Endothelial cell of umbilical vein (primary cell): ENCODE measurements around the gene GRK5. TPM values are rescaled to one million over a fixed set of nuclear protein-coding genes. Genes with fewer than 3 reads are reported as not detected.

Experiments used
- BruUV-seq: library from RNA; stranded (reverse); fragments of 400-500 nt; replicated peaks from 2 replicates; lab custom pipeline; 2021; lab: Mats Ljungman, UMichigan
- CTCF ChIA-PET: fragments of 300-600, 350-600 bp; sonication (Branson Sonifier 250); formaldehyde crosslinking; loops from one replicate; lab custom pipeline; 2021; ENCODE audit warnings: antibody characterized with exemption, inconsistent platforms; lab: Charles Lee
- POLR2A ChIA-PET: fragments of 300-600, 350-600 bp; sonication (Branson Sonifier 250); formaldehyde crosslinking; loops from one replicate; lab custom pipeline; 2021; ENCODE audit warnings: antibody characterized with exemption, inconsistent platforms; lab: Charles Lee
- DNase-seq: peaks from one replicate; pipeline ENCODE4 v3.0.0-alpha.2; 2011; ENCODE audit warnings: low read depth, low spot score
- FAIRE-seq: peaks from 2 replicates; lab custom pipeline; 2011; peaks lifted over from hg19 to GRCh38; lab: Jason Lieb, UNC
- H2AFZ ChIP-seq: 2 replicates; pipeline ENCODE4 v1.6.0; 2012; ENCODE audit warnings: low read depth, low read length, control low read depth, inconsistent platforms
- H3K27ac ChIP-seq: 2 replicates; pipeline ENCODE4 v1.5.1; 2011; ENCODE audit warnings: low read depth, mild to moderate bottlenecking, control low read depth, low read length, moderate library complexity; ENCODE audit not compliant: insufficient read depth
- H3K27me3 ChIP-seq, 2 experiments: 2 replicates each; pipeline versions ENCODE4 v1.6.0 to v1.6.1; 2011; ENCODE audit warnings: low read length in 2 of 2, mixed read lengths in 1 of 2; ENCODE audit not compliant: control insufficient read depth in 2 of 2, insufficient read depth in 2 of 2
- H3K36me3 ChIP-seq, 2 experiments: 2 replicates in 1 of 2; 3 replicates in 1 of 2; pipeline ENCODE4 v1.5.1; 2011; ENCODE audit warnings: low read length in 2 of 2, mild to moderate bottlenecking in 1 of 2, moderate library complexity in 1 of 2; ENCODE audit not compliant: control insufficient read depth in 2 of 2, insufficient read depth in 2 of 2; ENCODE audit errors: extremely low read depth in 1 of 2
- H3K4me1 ChIP-seq: 3 replicates; pipeline ENCODE4 v1.5.1; 2011; ENCODE audit warnings: mild to moderate bottlenecking, low read length; ENCODE audit not compliant: control insufficient read depth, insufficient read depth; ENCODE audit errors: extremely low read depth
- H3K4me2 ChIP-seq: 2 replicates; pipeline ENCODE4 v1.6.1; 2011; ENCODE audit warnings: low read length, control low read depth, mixed read lengths; ENCODE audit not compliant: insufficient read depth
- H3K4me3 ChIP-seq, 3 experiments: fragments of 200-600 bp in 1 of 3; sonication (generic), shearing (Covaris generic) in 1 of 3; replicated peaks in 1 of 3; 2 replicates each; pipeline ENCODE4 v1.5.1; 2011 to 2016; ENCODE audit warnings: control low read depth in 3 of 3, low read length in 3 of 3, mild to moderate bottlenecking in 2 of 3, inconsistent platforms in 1 of 3, low read depth in 1 of 3, moderate library complexity in 1 of 3; ENCODE audit not compliant: insufficient read depth in 1 of 3
- H3K79me2 ChIP-seq: 2 replicates; pipeline ENCODE4 v1.6.0; 2012; ENCODE audit warnings: low read length, inconsistent platforms; ENCODE audit not compliant: control insufficient read depth, insufficient read depth
- H3K9ac ChIP-seq: replicated peaks from 2 replicates; pipeline ENCODE3; 2011; ENCODE audit warnings: low read length, control low read depth; ENCODE audit not compliant: insufficient read depth; ENCODE audit errors: extremely low read depth
- H3K9me1 ChIP-seq: replicated peaks from 3 replicates; pipeline ENCODE4 v1.6.0; 2011; ENCODE audit warnings: mild to moderate bottlenecking, low read length; ENCODE audit not compliant: control insufficient read depth, insufficient read depth; ENCODE audit errors: extremely low read depth
- H3K9me3 ChIP-seq: replicated peaks from 2 replicates; pipeline ENCODE4 v1.5.1; 2012; ENCODE audit warnings: low read length, inconsistent platforms; ENCODE audit not compliant: control insufficient read depth, insufficient read depth
- H4K20me1 ChIP-seq: replicated peaks from 2 replicates; pipeline ENCODE3; 2011; ENCODE audit warnings: mild to moderate bottlenecking, low read length; ENCODE audit not compliant: control insufficient read depth, insufficient read depth; ENCODE audit errors: extremely low read depth
- EZH2 ChIP-seq: IDR thresholded peaks from 2 replicates; pipeline ENCODE4 v1.6.1; 2012; ENCODE audit warnings: borderline replicate concordance, low read depth, mild to moderate bottlenecking, moderate library complexity, low read length, inconsistent platforms; ENCODE audit not compliant: severe bottlenecking
- FOS ChIP-seq: IDR thresholded peaks from 2 replicates; pipeline ENCODE4 v1.6.1; 2011; ENCODE audit warnings: mild to moderate bottlenecking, low read length, moderate library complexity, borderline replicate concordance; ENCODE audit not compliant: insufficient read depth
- GATA2 ChIP-seq: IDR thresholded peaks from 2 replicates; pipeline ENCODE4 v1.7.0; 2011; ENCODE audit warnings: low read depth, mild to moderate bottlenecking, moderate library complexity, mixed read lengths, low read length; ENCODE audit not compliant: insufficient read length, insufficient read depth
- JUN ChIP-seq: IDR thresholded peaks from 2 replicates; pipeline ENCODE4 v1.6.1; 2011; ENCODE audit warnings: borderline replicate concordance, low read depth; ENCODE audit not compliant: insufficient read length, insufficient read depth
- MYC ChIP-seq: IDR thresholded peaks from one replicate; pipeline ENCODE4 v1.6.1; 2011; ENCODE audit warnings: mild to moderate bottlenecking, low read depth, low read length
- POLR2A ChIP-seq: IDR thresholded peaks from 2 replicates; pipeline ENCODE4 v1.6.1; 2012; ENCODE audit warnings: low read depth, mild to moderate bottlenecking, control low read depth, low read length
- POLR2AphosphoS5 ChIP-seq: IDR thresholded peaks from 2 replicates; pipeline ENCODE4 v1.6.1; 2012; ENCODE audit warnings: low read depth, mild to moderate bottlenecking, control low read depth, low read length, moderate library complexity; ENCODE audit not compliant: insufficient read depth
- dilution Hi-C: fragments of 300-500 bp; cut with MboI; formaldehyde crosslinking; loops from one replicate; pipeline ENCODE4 v1.15.0; 2019; ENCODE audit warnings: low sequenced_read_pairs; ENCODE audit not compliant: extremely low pct_ligation_motif_present
- intact Hi-C: fragments of 100-400 bp; cut with micrococcal nuclease; formaldehyde crosslinking; loops from one replicate; pipeline ENCODE4 v1.10.0; 2022
- polyA plus RNA-seq, 4 experiments: library from polyadenylated mRNA; depleted of rRNA in 3 of 4; stranded (reverse) in 3 of 4; unstranded in 1 of 4; fragments of >200 nt; gene quantifications; 2 replicates each; pipeline versions ENCODE4 v1.2.1 to v1.2.3, GENCODE V29; 2011 to 2012; ENCODE audit warnings: missing spikeins in 1 of 4
- total RNA-seq: library from RNA; stranded (reverse); gene quantifications from 2 replicates; pipeline ENCODE4 v1.2.3, GENCODE V29; 2021
- TF ChIP-seq, protein P1 (sequence below): IDR thresholded peaks from 2 replicates; pipeline ENCODE4 v1.6.1; 2011; ENCODE audit not compliant: insufficient read depth, insufficient read length
- TF ChIP-seq, protein P2 (sequence below), 2 donors: IDR thresholded peaks; 1 replicate in 1 of 2; 2 replicates in 1 of 2; pipeline ENCODE4 v1.5.1; 2011; ENCODE audit warnings: low read length in 2 of 2, mild to moderate bottlenecking in 2 of 2, moderate library complexity in 2 of 2, control low read depth in 1 of 2, inconsistent platforms in 1 of 2, low read depth in 1 of 2; ENCODE audit not compliant: insufficient read depth in 1 of 2; ENCODE audit errors: extremely low read depth in 1 of 2

Gene GRK5
- total and polyA plus RNA-seq, 2 donors (not counting 3 experiments of a cell fraction or from before 2014, with no cell fraction given), result 13.1 to 29.5 TPM

DNA sequence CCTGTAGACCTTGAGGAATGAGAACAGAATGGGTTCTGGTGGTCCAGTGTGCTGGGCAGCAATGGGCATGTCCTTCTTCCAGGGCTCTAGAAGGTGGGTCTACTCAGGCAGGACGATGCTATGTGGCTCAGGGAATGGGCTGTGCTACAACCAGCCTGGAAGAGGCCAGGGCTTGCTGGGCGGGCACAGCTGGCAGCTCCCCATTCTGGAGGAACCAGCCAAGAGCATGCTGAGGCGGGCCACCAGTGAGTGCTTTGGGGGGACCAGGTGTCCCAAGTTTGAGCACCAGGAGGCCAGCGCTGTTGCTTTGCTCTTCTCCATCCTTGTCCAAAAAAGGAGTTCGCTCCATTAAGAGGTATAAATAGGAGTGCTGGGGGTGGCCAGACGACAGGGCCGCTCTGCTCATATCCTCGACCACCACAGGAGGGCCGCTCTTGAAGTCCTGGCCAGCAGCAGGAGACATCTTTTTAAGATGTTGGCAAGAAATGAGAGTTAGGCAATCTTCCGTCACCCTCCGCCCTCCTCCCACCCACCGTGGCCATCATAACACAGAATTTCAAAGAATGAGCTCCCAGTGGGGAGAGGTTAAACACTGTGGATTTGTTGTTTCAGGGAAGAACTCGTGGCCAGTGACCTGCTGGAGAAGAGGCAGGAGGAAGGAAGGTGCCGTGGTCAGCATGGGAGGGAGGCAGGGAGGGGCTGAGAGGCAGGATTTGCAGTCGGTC, 141.3 kb downstream of the GRK5 start:
- Histone ChIP-seq H3K4me1 (no peaks in the 10 kb centered on the region), H3K79me2 (no peaks in the 10 kb centered on the region), H3K9me1 (no peaks in the 10 kb centered on the region), H3K9me3 (no peaks in the 10 kb centered on the region), H3K27me3 (no peaks in the 10 kb centered on the region), H3K27ac (no peak overlapping the region), H4K20me1 (no peaks in the 10 kb centered on the region), H2AFZ (no peak overlapping the region), H3K4me2 (no peak overlapping the region), H3K4me3 (no peak overlapping the region), H3K36me3 (no peaks in the 10 kb centered on the region), H3K9ac (no peak overlapping the region)
- BruUV-seq, result no TSS peak
- TF ChIP-seq GATA2 (no peak), MYC (no peak), POLR2A (no peak), FOS (no peak), POLR2AphosphoS5 (no peak), JUN (no peak), EZH2 (no peak)
- TF ChIP-seq, protein P1, sequence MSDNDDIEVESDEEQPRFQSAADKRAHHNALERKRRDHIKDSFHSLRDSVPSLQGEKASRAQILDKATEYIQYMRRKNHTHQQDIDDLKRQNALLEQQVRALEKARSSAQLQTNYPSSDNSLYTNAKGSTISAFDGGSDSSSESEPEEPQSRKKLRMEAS, result no peak
- TF ChIP-seq, protein P2, sequence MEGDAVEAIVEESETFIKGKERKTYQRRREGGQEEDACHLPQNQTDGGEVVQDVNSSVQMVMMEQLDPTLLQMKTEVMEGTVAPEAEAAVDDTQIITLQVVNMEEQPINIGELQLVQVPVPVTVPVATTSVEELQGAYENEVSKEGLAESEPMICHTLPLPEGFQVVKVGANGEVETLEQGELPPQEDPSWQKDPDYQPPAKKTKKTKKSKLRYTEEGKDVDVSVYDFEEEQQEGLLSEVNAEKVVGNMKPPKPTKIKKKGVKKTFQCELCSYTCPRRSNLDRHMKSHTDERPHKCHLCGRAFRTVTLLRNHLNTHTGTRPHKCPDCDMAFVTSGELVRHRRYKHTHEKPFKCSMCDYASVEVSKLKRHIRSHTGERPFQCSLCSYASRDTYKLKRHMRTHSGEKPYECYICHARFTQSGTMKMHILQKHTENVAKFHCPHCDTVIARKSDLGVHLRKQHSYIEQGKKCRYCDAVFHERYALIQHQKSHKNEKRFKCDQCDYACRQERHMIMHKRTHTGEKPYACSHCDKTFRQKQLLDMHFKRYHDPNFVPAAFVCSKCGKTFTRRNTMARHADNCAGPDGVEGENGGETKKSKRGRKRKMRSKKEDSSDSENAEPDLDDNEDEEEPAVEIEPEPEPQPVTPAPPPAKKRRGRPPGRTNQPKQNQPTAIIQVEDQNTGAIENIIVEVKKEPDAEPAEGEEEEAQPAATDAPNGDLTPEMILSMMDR (IDR thresholded peaks at IDR 0.05; ENCODE audit: extremely low read depth in 1 of 2, insufficient read depth in 1 of 2, low read depth in 1 of 2, low read length in 2 of 2), result no peak
- CTCF ChIA-PET, result interaction anchor here (0.6 to 1.9 kb wide), 6 partner anchors 9 to 142 kb away, joined by 3 to 7 read pairs (median 4); no protein-coding TSS in a partner anchor
- no peak for FAIRE-seq
- dilution Hi-C loops, result no loop called here
- POLR2A ChIA-PET, result no interaction called here
- DNase-seq, result no peak
- intact Hi-C loops, result no loop called here
